Fibroblast of skin of right biceps (primary cell): Measurements from ENCODE around the gene PCSK6.

ENCODE experiments used
- DNase-seq: peaks from one replicate; pipeline ENCODE4 v3.0.0-alpha.2; 2013

Gene PCSK6

GRCh38 chr15:101522621-101523559 is 33.4 kb upstream of the PCSK6 start:
- no peak for DNase-seq

GRCh38 chr15:101522091-101522490 is 32.6 kb upstream of the PCSK6 start:
- no peak for DNase-seq

GRCh38 chr15:101521591-101521990 is 32.1 kb upstream of the PCSK6 start:
- no peak for DNase-seq

GRCh38 chr15:101521069-101521468 is 31.6 kb upstream of the PCSK6 start:
- DNase-seq = no peak

- no peak for DNase-seq
Observed at GRCh38 chr15:101520395-101520794, 30.9 kb upstream of the PCSK6 start.

- no peak for DNase-seq
Observed at GRCh38 chr15:101517504-101517903, 28.0 kb upstream of the PCSK6 start.

GRCh38 chr15:101514318-101514717 is 24.8 kb upstream of the PCSK6 start:
- no peak for DNase-seq

- DNase-seq = no peak
Observed at GRCh38 chr15:101511717-101512116, 22.2 kb upstream of the PCSK6 start.

- no peak for DNase-seq
Observed at GRCh38 chr15:101510212-101511197, 21.0 kb upstream of the PCSK6 start.

GRCh38 chr15:101509279-101509678 is 19.8 kb upstream of the PCSK6 start:
- DNase-seq = no peak

GRCh38 chr15:101506491-101506890 is 17.0 kb upstream of the PCSK6 start:
- no peak for DNase-seq

- DNase-seq = no peak
Observed at GRCh38 chr15:101505610-101506337, 16.3 kb upstream of the PCSK6 start.

- DNase-seq = no peak
Observed at GRCh38 chr15:101504866-101505609, 15.5 kb upstream of the PCSK6 start.

GRCh38 chr15:101504373-101504772 is 14.9 kb upstream of the PCSK6 start:
- DNase-seq = no peak

- DNase-seq = no peak
Observed at GRCh38 chr15:101503296-101503599, 13.7 kb upstream of the PCSK6 start.

GRCh38 chr15:101502572-101503295 is 13.2 kb upstream of the PCSK6 start:
- no peak for DNase-seq

- peak; percentile 30 for DNase-seq
Observed at GRCh38 chr15:101501703-101502373, 12.3 kb upstream of the PCSK6 start.

- no peak for DNase-seq
Observed at GRCh38 chr15:101500865-101501551, 11.5 kb upstream of the PCSK6 start.

GRCh38 chr15:101499863-101500713 is 10.6 kb upstream of the PCSK6 start:
- no peak for DNase-seq
